ENCODE data around the gene SLC39A5.
"Not testable (repeated sequence)": the region's sequence is repeated elsewhere in the genome, so short reads cannot be mapped to it uniquely, and the experiment has no call there.

SLC39A5 gene, protein sequence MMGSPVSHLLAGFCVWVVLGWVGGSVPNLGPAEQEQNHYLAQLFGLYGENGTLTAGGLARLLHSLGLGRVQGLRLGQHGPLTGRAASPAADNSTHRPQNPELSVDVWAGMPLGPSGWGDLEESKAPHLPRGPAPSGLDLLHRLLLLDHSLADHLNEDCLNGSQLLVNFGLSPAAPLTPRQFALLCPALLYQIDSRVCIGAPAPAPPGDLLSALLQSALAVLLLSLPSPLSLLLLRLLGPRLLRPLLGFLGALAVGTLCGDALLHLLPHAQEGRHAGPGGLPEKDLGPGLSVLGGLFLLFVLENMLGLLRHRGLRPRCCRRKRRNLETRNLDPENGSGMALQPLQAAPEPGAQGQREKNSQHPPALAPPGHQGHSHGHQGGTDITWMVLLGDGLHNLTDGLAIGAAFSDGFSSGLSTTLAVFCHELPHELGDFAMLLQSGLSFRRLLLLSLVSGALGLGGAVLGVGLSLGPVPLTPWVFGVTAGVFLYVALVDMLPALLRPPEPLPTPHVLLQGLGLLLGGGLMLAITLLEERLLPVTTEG

DNA sequence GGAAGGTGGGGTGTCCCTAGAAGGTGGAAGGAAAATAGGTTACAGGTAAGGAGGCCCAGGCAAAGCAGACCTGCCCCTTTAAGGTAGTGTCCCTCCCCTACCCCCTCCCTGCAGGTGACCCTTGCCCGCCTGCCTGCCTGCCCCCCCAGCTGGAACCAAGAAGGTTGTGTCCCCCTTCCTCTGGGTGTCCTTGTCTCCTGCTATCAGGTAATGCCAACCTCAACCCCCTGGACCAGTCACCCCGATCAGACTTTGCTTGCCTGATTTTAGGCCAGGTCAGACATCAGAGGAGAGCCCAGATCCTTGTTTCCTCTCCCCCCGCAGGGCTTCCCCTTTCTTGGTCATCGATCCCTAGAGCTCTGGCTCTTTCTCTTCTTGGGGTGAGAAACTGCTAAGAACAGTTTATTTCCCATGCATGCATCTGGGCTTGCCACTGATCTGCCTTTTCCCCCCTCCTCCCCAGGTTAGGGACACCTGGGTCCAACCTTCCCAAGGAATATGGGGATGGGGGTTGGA, at the start of gene SLC39A5:
Gene SLC39A5 (plus strand): TSS at position 136 of the 516 bp plus-strand sequence. CDS start 1,224 bp downstream, outside the sequence.
- ATAC-seq, result no peak
- Mint-ChIP-seq H3K27ac (peak within 1 kb of the TSS; percentile 6), H3K9me3 (no peaks in the 10 kb centered on the region), H3K36me3 (peaks cover 6% of the 10 kb centered on the region), H3K4me1 (peaks cover 9% of the 10 kb centered on the region), H3K27me3 (no peaks in the 10 kb centered on the region), H3K4me3 (no peak within 1 kb of the TSS)

DNA sequence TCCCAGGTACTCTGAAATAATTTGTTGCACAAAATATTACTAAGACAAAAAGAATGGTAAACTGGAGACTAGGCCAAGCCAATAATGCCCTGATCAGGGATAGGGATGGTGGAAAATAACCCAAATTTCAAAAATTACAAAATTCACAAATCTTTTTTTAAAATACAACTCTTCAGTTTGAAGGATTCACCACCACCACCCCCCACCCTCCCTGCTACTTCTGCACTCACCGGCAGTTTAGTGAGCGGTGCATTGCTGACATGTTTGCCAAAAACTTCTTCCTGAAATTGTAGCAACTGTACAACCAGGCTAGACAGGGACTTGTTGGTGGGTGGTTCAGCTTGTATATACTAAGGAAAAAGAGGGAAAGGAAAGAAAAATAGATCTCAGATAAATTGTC, 42.9 kb upstream of the SLC39A5 start:
- Mint-ChIP-seq H3K36me3 (peaks cover 34% of the 10 kb centered on the region), H3K9me3 (no peaks in the 10 kb centered on the region), H3K4me1 (peaks cover 31% of the 10 kb centered on the region), H3K27me3 (no peaks in the 10 kb centered on the region), H3K27ac (peak overlapping the region; percentile 91), H3K4me3 (no peak overlapping the region)
- no peak for ATAC-seq

DNA sequence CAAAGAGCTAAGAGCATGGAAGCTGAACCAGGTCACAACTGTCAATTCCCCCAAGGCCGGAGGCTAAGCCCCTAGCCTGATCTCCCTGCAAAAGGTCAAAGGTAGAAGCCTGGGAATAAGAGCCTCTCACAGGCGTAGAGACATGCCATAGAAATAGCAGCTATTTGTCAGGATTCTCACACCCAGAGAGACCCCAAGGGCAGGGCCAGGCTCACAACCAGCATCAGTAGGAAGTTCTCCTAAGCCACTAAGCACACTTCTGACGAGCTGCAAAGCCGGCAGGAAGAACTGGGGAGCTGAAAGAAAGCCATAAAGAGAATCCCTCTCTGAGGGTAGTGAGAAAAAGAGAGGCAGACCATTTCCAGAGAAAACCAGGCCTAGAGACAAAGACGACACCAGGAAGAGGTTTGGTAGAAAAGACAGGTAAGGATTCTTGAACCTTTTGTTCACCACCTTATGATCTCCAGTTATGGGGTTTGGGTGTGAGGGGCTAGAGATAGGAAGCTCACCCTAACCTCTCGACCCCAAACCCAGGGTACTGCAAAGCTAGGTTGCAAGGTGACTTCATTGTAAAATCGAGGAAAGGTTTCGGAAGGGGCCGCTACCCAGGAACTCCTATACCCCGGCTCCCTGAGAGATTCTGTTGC, 41.6 kb upstream of the SLC39A5 start:
- Mint-ChIP-seq H3K27ac (peak overlapping the region; percentile 91), H3K27me3 (no peaks in the 10 kb centered on the region), H3K36me3 (peaks cover 34% of the 10 kb centered on the region), H3K4me3 (peak overlapping the region; percentile 90), H3K9me3 (no peaks in the 10 kb centered on the region), H3K4me1 (peaks cover 39% of the 10 kb centered on the region)
- ATAC-seq, result no peak

DNA sequence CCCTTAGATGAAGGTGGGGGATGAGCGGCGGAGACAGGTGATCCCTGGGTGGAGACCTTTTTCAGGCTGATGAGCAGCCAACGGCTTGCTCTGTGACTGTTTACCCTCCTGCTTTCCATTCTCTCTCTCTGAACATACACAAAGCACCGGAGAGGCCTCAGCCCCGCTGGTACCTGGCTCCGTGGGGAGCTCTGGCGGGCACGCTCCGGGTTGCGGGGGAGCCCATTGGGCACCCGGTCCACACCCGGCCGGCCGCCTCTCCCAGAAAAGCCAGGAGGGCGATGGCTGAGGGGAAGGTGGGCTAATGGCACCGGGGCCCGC, 41.1 kb upstream of the SLC39A5 start:
- H3K9me3 Mint-ChIP-seq, result no peaks in the 10 kb centered on the region
- H3K4me1 Mint-ChIP-seq, result peaks cover 43% of the 10 kb centered on the region
- H3K27me3 Mint-ChIP-seq, result no peaks in the 10 kb centered on the region
- peak overlapping the region; percentile 90 for H3K4me3 Mint-ChIP-seq
- no peak for ATAC-seq
- peaks cover 32% of the 10 kb centered on the region for H3K36me3 Mint-ChIP-seq
- H3K27ac Mint-ChIP-seq, result peak overlapping the region; percentile 91

DNA sequence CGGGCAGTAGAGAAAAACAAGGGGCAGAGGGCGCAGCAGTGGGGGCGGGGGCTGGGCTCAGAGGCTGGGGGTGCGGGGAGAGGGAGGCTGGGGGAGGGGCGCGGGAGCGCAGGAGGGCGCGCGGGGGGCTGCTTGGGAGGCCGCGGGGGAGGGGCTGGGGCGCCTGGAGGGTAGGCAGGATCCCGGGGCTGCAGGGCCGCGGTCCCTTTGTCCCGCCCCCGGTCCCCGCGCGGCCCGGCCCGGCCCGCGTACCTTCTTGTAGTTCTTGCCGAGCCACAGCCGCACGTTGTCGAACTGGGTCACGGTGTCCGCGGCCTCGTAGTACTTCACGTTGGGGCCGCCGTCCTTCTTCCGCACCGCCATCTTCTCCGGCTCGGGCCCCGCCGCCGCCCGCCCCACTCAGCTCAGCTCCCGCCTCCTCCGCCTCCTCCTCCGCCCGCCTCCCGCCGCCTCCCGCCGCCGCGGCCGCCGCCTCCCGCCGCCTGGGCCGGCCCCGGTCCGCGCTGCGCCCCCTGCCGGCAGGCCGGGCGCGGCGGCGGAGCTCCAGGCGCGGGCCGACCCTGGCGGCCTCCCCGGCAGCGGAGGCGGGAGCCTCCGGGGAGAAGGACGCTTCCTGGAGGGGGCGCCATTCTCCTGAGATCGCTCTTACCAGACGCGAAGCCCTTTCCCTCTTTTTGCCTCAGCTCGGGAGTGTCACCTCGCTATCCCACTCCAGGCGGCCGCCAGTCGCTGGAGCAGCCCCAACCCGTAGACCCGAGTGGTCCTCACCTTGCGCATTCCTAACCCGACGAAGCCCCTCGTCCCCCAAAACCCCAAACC, 40.5 kb upstream of the SLC39A5 start, which contains the start of gene SMARCC2:
Gene SMARCC2 (minus strand): TSS at position 385 of the 819 bp plus-strand sequence. CDS start 22 bp downstream, at position 363.
- H3K4me1 Mint-ChIP-seq, result peaks cover 43% of the 10 kb centered on the region
- peak within 1 kb of the TSS; percentile 91 for H3K27ac Mint-ChIP-seq
- no peaks in the 10 kb centered on the region for H3K27me3 Mint-ChIP-seq
- peaks cover 27% of the 10 kb centered on the region for H3K36me3 Mint-ChIP-seq
- H3K4me3 Mint-ChIP-seq, result peak within 1 kb of the TSS; percentile 90
- H3K9me3 Mint-ChIP-seq, result no peaks in the 10 kb centered on the region
- peak; percentile 96 for ATAC-seq

DNA sequence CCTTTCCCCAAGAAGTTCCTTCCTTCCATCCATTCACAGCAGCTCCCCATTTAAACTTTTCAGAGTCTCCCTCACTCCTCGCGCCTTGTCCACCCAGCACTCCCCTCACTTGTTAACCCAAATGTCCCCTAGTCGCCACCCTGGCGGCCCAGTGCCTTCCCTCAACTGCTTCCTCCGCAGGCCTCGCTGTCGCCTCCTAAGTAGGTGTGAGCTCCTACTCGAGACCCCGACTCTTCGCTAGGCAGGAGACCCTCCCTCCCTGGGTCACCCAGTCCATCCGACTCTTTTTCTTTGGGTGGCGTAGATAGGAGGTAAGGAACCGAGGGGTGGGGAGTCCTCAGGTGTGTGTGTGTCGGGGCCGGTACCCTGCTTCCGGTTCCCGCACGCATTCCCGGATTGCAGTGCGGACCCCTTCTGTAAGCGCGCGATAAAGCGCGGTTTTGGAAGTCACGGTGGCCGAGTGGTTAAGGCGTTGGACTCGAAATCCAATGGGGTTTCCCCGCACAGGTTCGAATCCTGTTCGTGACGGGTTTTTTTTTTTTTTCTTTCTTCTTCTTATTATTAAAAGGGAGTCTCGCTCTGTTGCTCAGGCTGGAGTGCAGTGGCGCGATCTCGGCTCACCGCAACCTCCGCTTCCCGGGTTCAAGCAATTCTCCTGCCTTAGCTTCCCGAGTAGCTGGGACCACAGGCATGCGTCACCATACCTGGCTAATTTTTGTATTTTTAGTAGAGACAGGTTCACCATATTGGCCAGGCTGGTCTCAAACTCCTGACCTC, 39.7 kb upstream of the SLC39A5 start:
- Mint-ChIP-seq H3K36me3 (peaks cover 19% of the 10 kb centered on the region), H3K9me3 (no peaks in the 10 kb centered on the region), H3K27me3 (no peaks in the 10 kb centered on the region), H3K4me3 (peak overlapping the region; percentile 90), H3K4me1 (peaks cover 43% of the 10 kb centered on the region), H3K27ac (peak overlapping the region; percentile 91)
- ATAC-seq, result peak; percentile 62

DNA sequence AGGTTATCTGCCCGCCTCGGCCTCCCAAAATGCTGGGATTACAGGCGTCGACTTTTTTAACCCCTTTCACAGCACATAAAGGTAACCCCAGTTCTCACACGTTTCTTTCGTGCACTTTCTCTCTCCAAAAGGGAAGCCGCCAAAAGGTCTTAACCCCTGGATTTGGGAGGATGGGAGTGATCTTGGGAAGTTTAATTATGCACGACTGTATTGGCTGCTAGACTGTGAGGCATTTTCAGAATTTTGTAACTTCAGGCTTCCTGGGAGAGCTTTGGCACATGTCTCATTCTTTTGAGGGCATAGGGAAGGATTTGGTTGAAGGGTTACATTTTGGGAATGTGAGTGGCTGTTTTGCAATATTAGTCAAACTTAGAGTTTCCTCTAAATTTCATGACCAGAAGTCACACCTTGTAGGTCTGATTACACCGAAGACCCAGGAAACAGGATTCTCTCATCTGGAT, 39.1 kb upstream of the SLC39A5 start:
- no peak for ATAC-seq
- H3K36me3 Mint-ChIP-seq, result peaks cover 16% of the 10 kb centered on the region
- H3K27me3 Mint-ChIP-seq, result no peaks in the 10 kb centered on the region
- H3K4me3 Mint-ChIP-seq, result peak overlapping the region; percentile 90
- peaks cover 43% of the 10 kb centered on the region for H3K4me1 Mint-ChIP-seq
- H3K27ac Mint-ChIP-seq, result peak overlapping the region; percentile 91
- no peaks in the 10 kb centered on the region for H3K9me3 Mint-ChIP-seq

DNA sequence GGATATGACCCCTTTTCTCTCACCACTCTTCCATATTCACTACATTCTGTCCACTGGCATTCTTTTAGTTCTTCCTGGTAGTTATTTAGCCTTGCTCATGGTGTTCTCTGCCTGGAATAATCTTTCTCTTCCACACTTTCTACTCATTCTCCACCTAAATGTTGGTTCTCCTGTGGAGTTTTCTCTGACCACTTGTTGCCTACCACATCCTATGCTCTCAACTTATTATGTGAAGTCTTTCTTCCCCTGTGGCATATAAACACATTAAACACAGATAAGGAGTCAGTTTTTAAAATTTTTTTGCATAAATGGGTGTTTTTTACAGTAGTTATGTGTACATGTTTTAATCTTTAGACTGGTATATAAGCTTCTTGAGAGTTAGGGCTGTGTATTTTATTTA, 37.3 kb upstream of the SLC39A5 start:
- no peaks in the 10 kb centered on the region for H3K9me3 Mint-ChIP-seq
- H3K36me3 Mint-ChIP-seq, result peaks cover 5% of the 10 kb centered on the region
- ATAC-seq, result no peak
- H3K4me3 Mint-ChIP-seq, result no peak overlapping the region
- peaks cover 37% of the 10 kb centered on the region for H3K4me1 Mint-ChIP-seq
- no peaks in the 10 kb centered on the region for H3K27me3 Mint-ChIP-seq
- H3K27ac Mint-ChIP-seq, result peak overlapping the region; percentile 65

DNA sequence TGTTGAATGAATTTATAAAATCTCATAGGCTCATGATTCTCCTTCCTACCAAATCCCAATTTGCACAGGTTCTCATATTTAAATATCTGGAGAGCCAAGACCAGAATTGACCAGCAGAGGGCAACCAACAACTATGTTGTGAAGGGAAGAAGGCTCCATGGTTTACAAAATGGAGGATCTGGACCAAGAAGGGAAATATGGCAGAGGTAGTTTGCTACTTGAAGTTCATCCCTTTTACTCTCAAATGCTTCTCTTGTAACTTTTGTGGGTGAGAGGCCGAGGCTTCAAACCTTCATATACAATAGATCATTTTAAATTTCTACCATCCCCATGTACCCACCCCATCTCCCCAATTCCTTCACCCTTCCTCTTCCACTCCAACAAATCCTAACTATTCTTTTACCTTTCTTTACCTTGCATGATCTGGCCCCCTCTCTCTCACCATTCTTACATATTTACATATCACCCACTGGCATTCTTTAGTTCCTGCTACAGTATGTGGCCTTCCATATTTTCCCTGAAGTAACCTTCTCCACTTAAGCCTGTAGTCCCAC, 36.7 kb upstream of the SLC39A5 start:
- no peaks in the 10 kb centered on the region for H3K27me3 Mint-ChIP-seq
- H3K36me3 Mint-ChIP-seq, result peaks cover under 1% of the 10 kb centered on the region
- peak overlapping the region; percentile 65 for H3K27ac Mint-ChIP-seq
- no peak for ATAC-seq
- H3K4me3 Mint-ChIP-seq, result no peak overlapping the region
- no peaks in the 10 kb centered on the region for H3K9me3 Mint-ChIP-seq
- peaks cover 32% of the 10 kb centered on the region for H3K4me1 Mint-ChIP-seq

DNA sequence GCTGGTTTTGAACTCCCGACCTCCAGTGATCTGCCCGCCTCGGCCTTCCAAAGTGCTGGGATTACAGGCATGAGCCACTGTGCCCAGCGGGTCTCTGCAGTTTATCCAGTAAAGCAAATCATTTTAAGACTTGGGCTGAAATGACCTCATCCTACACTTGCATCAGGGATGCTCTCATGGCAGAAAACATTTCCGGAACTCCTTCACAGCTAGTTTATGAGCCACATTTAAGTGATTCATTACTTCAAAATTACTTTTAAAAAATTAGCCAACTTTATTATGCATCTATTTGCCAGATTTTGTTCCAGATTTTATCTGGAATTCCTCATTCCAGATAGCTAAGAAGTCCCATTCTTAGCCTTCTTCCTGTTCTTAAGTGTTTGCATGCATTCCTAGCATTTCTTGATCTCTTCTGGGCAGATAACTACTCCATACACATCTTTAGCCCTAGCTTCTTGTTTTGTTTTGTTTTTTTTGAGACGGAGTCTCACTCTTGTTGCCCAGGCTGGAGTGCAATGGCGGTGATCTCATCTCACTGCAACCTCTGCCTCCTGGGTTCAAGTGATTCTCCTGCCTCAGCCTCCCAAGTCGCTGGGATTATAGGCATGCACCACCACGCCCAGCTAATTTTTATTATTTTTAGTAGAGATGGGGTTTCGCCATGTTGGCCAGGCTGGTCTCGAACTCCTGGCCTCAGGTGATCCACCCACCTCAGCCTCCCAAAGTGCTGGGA, 32.9 kb upstream of the SLC39A5 start:
- not testable (repeated sequence) for ATAC-seq, H3K36me3 Mint-ChIP-seq, H3K4me3 Mint-ChIP-seq, H3K9me3 Mint-ChIP-seq, H3K27me3 Mint-ChIP-seq, H3K27ac Mint-ChIP-seq
- peaks cover 11% of the 10 kb centered on the region for H3K4me1 Mint-ChIP-seq

DNA sequence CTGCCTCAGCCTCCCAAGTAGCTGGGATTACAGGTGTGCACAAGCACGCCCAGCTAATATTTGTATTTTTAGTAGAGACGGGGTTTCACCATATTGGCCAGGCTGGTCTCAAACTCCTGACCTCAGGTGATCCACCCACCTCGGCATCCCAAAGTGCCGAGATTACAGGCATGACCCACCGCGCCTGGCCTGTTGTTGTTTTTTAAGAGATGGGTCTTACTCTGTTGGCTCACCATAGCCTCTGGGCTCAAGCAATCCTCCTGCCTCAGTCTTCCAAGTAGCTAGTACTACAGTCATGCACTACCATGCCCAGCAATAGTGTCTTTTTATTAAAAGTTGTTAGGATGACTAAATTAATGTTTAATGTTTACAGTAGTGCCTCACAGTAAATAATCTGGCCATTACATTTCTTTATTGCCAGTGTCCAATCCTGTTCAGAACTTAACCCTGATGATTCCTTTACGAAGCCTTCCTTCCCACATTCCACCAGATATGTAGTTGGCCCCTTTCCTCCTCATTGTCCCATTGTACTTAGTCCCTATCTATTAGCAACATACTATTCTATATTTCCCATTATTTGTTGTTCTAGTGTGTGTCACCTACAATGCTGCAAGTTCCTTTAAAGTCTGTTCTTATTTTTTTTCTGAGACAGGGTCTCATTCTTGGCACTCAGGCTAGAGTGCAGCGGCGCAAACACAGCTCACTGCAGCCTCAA, 31.8 kb upstream of the SLC39A5 start:
- no peak for ATAC-seq
- H3K4me1 Mint-ChIP-seq, result peaks cover 10% of the 10 kb centered on the region
- H3K27ac Mint-ChIP-seq, result peak overlapping the region; percentile 10

DNA sequence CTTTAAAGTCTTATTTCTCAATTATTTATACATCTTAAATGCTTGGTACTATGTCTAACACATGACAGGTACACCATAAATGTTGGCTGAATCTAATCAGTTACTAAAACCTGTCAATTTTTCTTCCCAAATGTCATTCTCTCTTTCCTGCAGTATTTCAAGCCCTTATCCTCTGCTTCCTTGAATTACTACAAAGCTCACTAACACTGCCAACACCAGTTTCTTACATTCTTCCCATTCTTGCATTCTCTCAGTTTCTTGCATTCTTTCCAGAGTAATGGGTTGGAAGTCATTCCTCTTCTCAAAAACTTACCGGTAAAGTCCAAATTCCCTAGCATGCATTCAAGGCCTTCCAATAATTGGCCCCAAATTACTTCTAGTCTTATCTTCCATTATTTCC, 31.0 kb upstream of the SLC39A5 start:
- no peaks in the 10 kb centered on the region for H3K9me3 Mint-ChIP-seq
- H3K4me1 Mint-ChIP-seq, result peaks cover 5% of the 10 kb centered on the region
- no peaks in the 10 kb centered on the region for H3K36me3 Mint-ChIP-seq
- no peak overlapping the region for H3K4me3 Mint-ChIP-seq
- ATAC-seq, result no peak
- H3K27ac Mint-ChIP-seq, result peak overlapping the region; percentile 10
- H3K27me3 Mint-ChIP-seq, result no peaks in the 10 kb centered on the region

More for the DNA sequence above, 31.8 kb upstream of the SLC39A5 start:
- Mint-ChIP-seq H3K36me3 (no peaks in the 10 kb centered on the region), H3K9me3 (no peaks in the 10 kb centered on the region), H3K4me3 (no peak overlapping the region), H3K27me3 (no peaks in the 10 kb centered on the region)

DNA sequence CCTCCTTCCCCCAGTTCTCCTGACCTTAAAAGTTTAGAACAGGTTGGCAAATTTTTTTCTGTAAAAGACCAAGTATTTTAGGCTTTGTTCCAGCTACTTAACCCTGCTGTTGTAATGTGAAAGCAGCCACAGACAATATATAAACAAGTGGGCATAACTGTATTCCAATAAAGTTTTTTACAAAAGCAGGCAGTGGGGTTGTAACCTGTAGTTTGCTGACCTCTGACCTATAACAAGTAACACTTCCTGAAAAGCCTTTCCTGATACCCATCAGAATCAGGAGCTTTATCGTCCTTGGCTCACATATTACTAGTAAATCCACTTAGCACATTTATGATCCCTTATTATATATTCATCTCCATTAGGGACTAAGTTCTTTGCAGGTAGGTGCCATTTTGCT, 27.5 kb upstream of the SLC39A5 start:
- Mint-ChIP-seq H3K9me3 (no peaks in the 10 kb centered on the region), H3K36me3 (peaks cover 13% of the 10 kb centered on the region), H3K27me3 (no peaks in the 10 kb centered on the region), H3K4me3 (no peak overlapping the region), H3K27ac (no peak overlapping the region), H3K4me1 (peaks cover 15% of the 10 kb centered on the region)
- ATAC-seq, result no peak
